GM13977 (cell line): ENCODE measurements around the gene ST14.

Experiments
- DNase-seq: peaks from one replicate; pipeline ENCODE4 v3.0.0; 2012; ENCODE audit warnings: low spot score
- in situ Hi-C: fragments of 300-500 bp; cut with MboI; formaldehyde crosslinking; loops from one replicate; pipeline ENCODE4 v1.12.0; 2022; ENCODE audit warnings: low sequenced_read_pairs, low pct_unique_long_range_greater_than_20kb, mixed read lengths, inconsistent platforms; ENCODE audit not compliant: unreplicated experiment
- TF ChIP-seq, protein P1 (sequence below): IDR thresholded peaks from 2 replicates; pipeline ENCODE4 v1.5.1; 2012; ENCODE audit warnings: mild to moderate bottlenecking, control low read depth; ENCODE audit not compliant: insufficient read depth; ENCODE audit errors: extremely low read depth, missing control alignments

ST14 gene

GRCh38 chr11:130161441-130162145 lies 2.0 kb downstream of the ST14 start:
- TF ChIP-seq, protein P1, sequence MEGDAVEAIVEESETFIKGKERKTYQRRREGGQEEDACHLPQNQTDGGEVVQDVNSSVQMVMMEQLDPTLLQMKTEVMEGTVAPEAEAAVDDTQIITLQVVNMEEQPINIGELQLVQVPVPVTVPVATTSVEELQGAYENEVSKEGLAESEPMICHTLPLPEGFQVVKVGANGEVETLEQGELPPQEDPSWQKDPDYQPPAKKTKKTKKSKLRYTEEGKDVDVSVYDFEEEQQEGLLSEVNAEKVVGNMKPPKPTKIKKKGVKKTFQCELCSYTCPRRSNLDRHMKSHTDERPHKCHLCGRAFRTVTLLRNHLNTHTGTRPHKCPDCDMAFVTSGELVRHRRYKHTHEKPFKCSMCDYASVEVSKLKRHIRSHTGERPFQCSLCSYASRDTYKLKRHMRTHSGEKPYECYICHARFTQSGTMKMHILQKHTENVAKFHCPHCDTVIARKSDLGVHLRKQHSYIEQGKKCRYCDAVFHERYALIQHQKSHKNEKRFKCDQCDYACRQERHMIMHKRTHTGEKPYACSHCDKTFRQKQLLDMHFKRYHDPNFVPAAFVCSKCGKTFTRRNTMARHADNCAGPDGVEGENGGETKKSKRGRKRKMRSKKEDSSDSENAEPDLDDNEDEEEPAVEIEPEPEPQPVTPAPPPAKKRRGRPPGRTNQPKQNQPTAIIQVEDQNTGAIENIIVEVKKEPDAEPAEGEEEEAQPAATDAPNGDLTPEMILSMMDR: no peak
- DNase-seq: no peak
- in situ Hi-C loops: no loop called here

- TF ChIP-seq, protein P1: no peak
- in situ Hi-C loops: no loop called here
- DNase-seq: no peak
These were observed 3.2 kb downstream of the ST14 start for GRCh38 chr11:130162733-130163132.

GRCh38 chr11:130163346-130164220 lies 4.0 kb downstream of the ST14 start:
- no peak for DNase-seq
- in situ Hi-C loops: no loop called here
- TF ChIP-seq, protein P1: no peak

- TF ChIP-seq, protein P1: no peak
- no peak for DNase-seq
- in situ Hi-C loops: no loop called here
These were observed 4.6 kb downstream of the ST14 start for GRCh38 chr11:130164221-130164570.

GRCh38 chr11:130165601-130166456 lies 6.2 kb downstream of the ST14 start:
- in situ Hi-C loops: no loop called here
- no peak for DNase-seq
- TF ChIP-seq, protein P1: no peak

- TF ChIP-seq, protein P1: no peak
- in situ Hi-C loops: no loop called here
- no peak for DNase-seq
These were observed 6.8 kb downstream of the ST14 start for GRCh38 chr11:130166457-130166784.
